KOPT-K1 (cell line): ENCODE measurements around the gene UGT1A9.

Experiments
- H3K27ac ChIP-seq: fragments of 200-600 bp; sonication (generic); 2 replicates; pipeline ENCODE4 v1.5.1; 2016; ENCODE audit warnings: antibody characterized with exemption, mild to moderate bottlenecking, low read depth, low read length; ENCODE audit not compliant: poor library complexity, severe bottlenecking
- H3K36me3 ChIP-seq: fragments of 200-600 bp; sonication (generic); 2 replicates; pipeline ENCODE4 v1.5.1; 2017; ENCODE audit warnings: antibody characterized with exemption, mild to moderate bottlenecking, low read length, moderate library complexity; ENCODE audit not compliant: insufficient read depth
- H3K9me3 ChIP-seq: fragments of 200-600 bp; sonication (generic); 2 replicates; pipeline ENCODE4 v1.5.1; 2017; ENCODE audit warnings: antibody characterized with exemption, low read length, mild to moderate bottlenecking; ENCODE audit not compliant: insufficient read depth, poor library complexity, severe bottlenecking

The UGT1A9 gene

DNA sequence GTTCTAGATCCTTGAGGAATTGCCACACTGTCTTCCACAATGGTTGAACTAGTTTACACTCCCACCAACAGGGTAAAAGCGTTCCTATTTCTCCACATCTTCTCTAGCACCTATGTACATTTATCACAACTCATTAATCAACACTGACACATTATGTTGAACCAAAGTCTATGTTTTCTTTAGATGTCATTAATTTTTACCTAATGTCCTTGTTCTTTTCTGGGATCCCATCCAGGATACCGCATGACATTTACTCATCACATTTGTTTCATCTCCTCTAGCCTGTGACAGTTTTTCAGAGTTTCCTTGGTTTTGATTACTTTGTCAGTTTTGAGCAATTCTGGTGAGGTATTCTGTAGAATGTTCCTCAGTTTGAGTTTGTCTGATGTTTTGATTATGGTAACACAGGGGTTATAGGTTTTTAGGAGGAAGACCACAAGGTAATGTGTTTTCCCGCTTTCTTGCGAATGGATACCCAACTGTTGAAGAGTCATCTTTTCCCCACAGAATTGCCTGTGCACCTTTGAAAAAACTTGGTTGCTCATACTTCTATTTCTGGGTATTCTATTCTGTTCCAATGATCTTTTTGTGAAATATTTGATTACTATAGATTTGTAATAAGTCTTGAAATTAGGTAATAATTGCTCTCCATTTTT is 3.0 kb upstream of the UGT1A9 start:
- Histone ChIP-seq H3K27ac (no peak overlapping the region), H3K36me3 (no peaks in the 10 kb centered on the region), H3K9me3 (no peaks in the 10 kb centered on the region)

GRCh38 chr2:233672886-233673285 is 1.2 kb downstream of the UGT1A9 start:
- H3K27ac ChIP-seq: no peak overlapping the region
- H3K9me3 ChIP-seq: no peaks in the 10 kb centered on the region
- H3K36me3 ChIP-seq: no peaks in the 10 kb centered on the region

- no peaks in the 10 kb centered on the region for H3K36me3 ChIP-seq
- no peak overlapping the region for H3K27ac ChIP-seq
- H3K9me3 ChIP-seq: no peaks in the 10 kb centered on the region
These were observed 2.2 kb downstream of the UGT1A9 start for GRCh38 chr2:233673896-233674295.

DNA sequence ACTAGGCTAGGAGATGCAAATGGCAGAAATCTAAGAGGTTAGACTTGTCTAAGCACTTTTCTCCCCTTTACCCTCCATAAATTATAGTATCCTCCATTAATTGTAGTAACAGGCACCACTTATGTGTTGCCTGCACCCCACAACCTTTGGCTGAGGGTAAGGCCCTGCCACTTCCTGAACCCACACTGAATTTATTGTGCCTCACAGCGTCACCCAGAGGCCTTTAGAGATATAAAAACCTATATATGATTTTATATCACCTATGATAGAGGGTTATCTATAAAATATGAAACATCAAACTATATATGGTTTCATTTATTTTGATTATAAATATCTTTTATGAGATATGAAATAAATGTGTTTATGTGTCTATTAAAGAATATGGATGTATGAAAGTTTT is 2.6 kb downstream of the UGT1A9 start:
- H3K36me3 ChIP-seq: no peaks in the 10 kb centered on the region
- H3K27ac ChIP-seq: no peak overlapping the region
- no peaks in the 10 kb centered on the region for H3K9me3 ChIP-seq

DNA sequence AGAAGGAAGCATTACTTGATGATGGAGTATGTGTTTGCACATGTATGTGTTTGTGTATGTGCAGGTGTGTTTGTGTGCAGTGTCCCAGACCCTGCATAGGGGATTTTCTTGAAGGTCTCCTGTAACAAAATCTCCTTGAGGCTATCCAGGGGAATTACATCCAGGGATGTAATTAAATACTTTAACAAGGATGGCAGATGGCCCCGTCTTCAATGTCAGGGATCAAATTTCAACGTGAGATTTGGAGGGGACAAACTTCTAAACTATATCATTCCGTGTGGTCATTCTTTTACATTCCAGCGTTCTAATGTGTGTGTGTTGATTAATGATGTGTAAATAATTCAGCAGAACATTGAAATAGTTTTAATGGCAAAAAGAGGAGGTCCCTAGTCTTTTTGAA is 3.3 kb downstream of the UGT1A9 start:
- H3K27ac ChIP-seq: no peak overlapping the region
- no peaks in the 10 kb centered on the region for H3K36me3 ChIP-seq
- H3K9me3 ChIP-seq: no peaks in the 10 kb centered on the region

GRCh38 chr2:233676046-233676445 is 4.3 kb downstream of the UGT1A9 start:
- Histone ChIP-seq H3K27ac (no peak overlapping the region), H3K9me3 (no peaks in the 10 kb centered on the region), H3K36me3 (no peaks in the 10 kb centered on the region)

GRCh38 chr2:233679196-233679595 is 7.5 kb downstream of the UGT1A9 start:
- no peaks in the 10 kb centered on the region for H3K9me3 ChIP-seq
- H3K36me3 ChIP-seq: no peaks in the 10 kb centered on the region
- no peak overlapping the region for H3K27ac ChIP-seq

DNA sequence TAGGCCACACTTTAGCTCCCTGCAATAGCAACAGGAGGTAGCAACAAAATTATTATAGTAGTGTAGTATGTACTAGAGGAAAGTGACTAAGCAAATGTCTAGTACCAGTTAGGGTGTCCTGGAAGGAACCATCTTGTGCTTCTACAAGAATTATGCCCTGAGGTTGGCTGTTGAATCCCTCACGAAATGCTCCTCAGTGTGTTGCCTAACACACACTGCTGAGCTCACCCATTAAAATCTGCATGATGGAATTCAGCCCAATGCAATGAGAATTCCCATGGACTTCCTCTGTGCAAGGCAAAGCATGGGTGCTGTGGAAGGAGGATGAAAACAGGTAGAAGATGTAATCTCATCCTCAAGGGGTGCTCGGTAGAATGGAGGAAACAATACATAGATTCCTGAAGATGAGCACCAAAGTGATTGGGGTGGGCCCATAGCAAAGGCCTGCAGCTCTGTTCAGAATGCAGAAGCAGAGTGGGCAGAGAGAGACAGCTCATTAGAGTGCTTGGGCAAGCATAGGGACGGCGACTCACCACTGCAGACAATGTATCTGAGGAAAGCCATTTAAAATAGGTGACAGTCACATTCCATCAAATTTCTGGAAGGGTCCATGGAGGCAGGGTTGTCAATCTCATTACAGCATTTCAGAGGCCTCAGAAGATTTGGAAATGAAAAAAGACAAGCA is 8.8 kb downstream of the UGT1A9 start:
- no peaks in the 10 kb centered on the region for H3K9me3 ChIP-seq
- no peak overlapping the region for H3K27ac ChIP-seq
- H3K36me3 ChIP-seq: no peaks in the 10 kb centered on the region

- no peak within 1 kb of the TSS for H3K27ac ChIP-seq
- no peaks in the 10 kb centered on the region for H3K36me3 ChIP-seq
- no peaks in the 10 kb centered on the region for H3K9me3 ChIP-seq
These were observed 9.9 kb downstream of the UGT1A9 start, which contains the start of gene UGT1A7 for GRCh38 chr2:233681521-233682099. Gene UGT1A7, plus strand, starts transcription at chr2:233681901. Its CDS starts 37 bp downstream, at chr2:233681938.

GRCh38 chr2:233684640-233685039 is 12.9 kb downstream of the UGT1A9 start:
- Histone ChIP-seq H3K36me3 (no peaks in the 10 kb centered on the region), H3K9me3 (no peaks in the 10 kb centered on the region), H3K27ac (no peak overlapping the region)

GRCh38 chr2:233686928-233687327 is 15.2 kb downstream of the UGT1A9 start:
- H3K36me3 ChIP-seq: no peaks in the 10 kb centered on the region
- no peaks in the 10 kb centered on the region for H3K9me3 ChIP-seq
- no peak overlapping the region for H3K27ac ChIP-seq

DNA sequence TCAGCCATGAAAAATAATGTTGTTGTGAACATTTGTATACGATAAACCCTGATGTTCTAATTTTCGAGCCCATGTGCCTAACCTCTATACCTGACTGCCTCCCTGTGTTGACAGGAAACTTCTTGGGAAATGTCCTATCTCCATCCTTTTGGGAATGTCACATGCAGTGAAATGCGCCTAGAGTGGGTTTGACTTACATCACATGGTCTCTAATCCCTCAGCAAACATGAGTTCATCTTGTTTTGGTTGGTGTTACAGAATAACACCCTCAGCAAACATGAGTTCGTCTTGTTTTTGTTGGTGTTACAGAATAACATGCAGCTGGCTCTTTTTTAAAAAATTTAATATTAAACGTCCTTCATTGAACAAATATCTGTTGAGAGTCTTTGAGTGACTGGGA is 16.6 kb downstream of the UGT1A9 start:
- no peaks in the 10 kb centered on the region for H3K9me3 ChIP-seq
- H3K27ac ChIP-seq: no peak overlapping the region
- H3K36me3 ChIP-seq: no peaks in the 10 kb centered on the region

- no peaks in the 10 kb centered on the region for H3K36me3 ChIP-seq
- H3K9me3 ChIP-seq: no peaks in the 10 kb centered on the region
- H3K27ac ChIP-seq: no peak overlapping the region
These were observed 17.3 kb downstream of the UGT1A9 start for GRCh38 chr2:233689031-233689430.

DNA sequence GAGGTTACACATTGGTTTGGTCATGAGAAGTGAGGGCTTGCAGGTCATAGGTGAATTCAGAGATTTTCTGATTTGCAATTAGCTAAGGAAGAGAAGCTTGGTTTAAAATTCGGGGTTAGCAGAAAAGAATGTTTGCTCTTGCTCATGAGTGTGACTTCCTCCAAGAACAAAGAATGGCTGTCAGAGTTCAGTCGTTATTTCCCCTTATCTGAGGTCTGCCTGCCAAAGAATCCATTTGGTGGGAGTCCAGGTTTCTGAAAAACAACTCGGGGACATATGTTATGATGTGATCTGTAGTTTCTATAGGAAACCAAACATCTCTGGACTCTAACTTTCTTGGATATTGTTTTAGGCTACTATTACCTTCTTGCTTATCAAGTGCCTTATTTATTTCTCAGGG is 17.8 kb downstream of the UGT1A9 start:
- H3K27ac ChIP-seq: no peak overlapping the region

DNA sequence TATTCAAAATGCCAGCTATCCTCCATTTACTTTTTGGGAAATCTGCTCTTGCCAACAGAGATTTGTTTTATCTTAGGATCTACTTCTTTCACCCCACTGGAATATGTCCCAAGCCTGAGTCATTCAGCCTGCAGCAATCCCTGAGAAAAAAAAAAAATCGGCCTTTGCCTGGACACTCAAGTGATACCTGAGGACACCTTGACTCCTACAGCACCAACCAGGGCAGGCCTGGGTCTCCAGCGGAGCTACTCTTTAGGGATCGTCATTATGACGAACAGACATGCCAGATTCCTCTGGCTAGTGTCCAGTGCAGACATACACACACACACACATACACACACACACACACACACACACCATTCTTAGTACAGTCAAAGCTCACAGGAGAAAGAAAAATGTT is 18.7 kb downstream of the UGT1A9 start:
- Histone ChIP-seq H3K36me3 (no peaks in the 10 kb centered on the region), H3K27ac (no peak overlapping the region), H3K9me3 (no peaks in the 10 kb centered on the region)

More for the DNA sequence above, 17.8 kb downstream of the UGT1A9 start:
- Histone ChIP-seq H3K9me3 (no peaks in the 10 kb centered on the region), H3K36me3 (no peaks in the 10 kb centered on the region)
